Measurements from ENCODE around the gene BCAS4.
A peak's percentile ranks its signal among the peaks of the same experiment; 100 is the strongest.

BCAS4 gene

GRCh38 chr20:50794846-50795634, at the start of gene BCAS4:
BCAS4 (plus strand) TSS chr20:50795061; CDS start chr20:50795084, 23 bp downstream.
- peak; percentile 44; the same call in 1 of the 2 replicates for TF ChIP-seq ZFX (IDR thresholded peaks at IDR 0.05)
- peak; percentile 99 for TF ChIP-seq CTCF (conservative IDR thresholded peaks at IDR 0.05)
- peak within 1 kb of the TSS; percentile 20; the same call in 1 of the 2 replicates for H3K27ac ChIP-seq

- no peak overlapping the region for H3K27ac ChIP-seq
- TF ChIP-seq ZFX (IDR thresholded peaks at IDR 0.05) (no peak), CTCF (conservative IDR thresholded peaks at IDR 0.05) (no peak)
Observed at GRCh38 chr20:50745634-50746137, 49.2 kb upstream of the BCAS4 start.

DNA sequence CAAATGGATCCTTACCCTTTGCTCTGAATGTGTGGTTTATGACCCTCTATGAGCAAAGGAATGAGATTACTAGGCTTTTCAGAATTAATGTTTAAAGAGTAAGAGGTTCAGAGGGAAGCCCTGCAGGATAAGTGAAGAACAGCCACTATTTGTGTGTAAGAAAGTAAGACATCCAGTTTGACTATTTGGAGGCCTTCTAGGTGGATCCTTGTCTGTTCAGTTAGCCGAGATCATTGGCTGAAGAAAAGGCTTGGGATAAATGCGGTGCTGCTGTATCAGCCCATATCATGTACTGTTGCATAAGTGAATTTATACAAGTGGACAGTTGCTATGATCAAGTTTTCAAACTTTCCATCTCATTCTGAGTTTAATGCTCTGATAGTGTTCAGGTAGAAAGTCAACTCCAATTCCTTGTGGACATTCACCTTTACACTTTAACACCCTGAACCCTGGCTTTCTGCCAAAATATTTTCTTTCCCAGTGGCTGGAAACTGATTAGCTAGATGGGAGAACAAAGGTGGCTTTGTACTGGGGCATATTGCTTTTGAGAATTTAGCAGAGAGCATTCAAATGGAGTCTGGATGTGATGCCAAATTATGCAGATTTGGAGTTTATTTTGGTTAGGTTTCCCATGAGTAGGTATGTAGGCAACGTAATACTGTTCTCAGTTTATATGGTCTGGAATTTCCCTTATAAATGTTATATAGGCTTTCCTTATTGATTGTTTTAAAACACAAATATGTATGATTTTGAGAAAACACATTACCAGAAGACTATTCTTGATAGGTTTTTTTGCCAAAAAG, 48.5 kb upstream of the BCAS4 start:
- no peak overlapping the region for H3K27ac ChIP-seq
- no peak for TF ChIP-seq CTCF (conservative IDR thresholded peaks at IDR 0.05)
- no peak for TF ChIP-seq ZFX (IDR thresholded peaks at IDR 0.05)

GRCh38 chr20:50747275-50747674, 47.6 kb upstream of the BCAS4 start:
- H3K27ac ChIP-seq, result no peak overlapping the region
- no peak for TF ChIP-seq CTCF (conservative IDR thresholded peaks at IDR 0.05)
- TF ChIP-seq ZFX (IDR thresholded peaks at IDR 0.05), result no peak

GRCh38 chr20:50750145-50750671, 44.7 kb upstream of the BCAS4 start:
- TF ChIP-seq CTCF (conservative IDR thresholded peaks at IDR 0.05) (no peak), ZFX (IDR thresholded peaks at IDR 0.05) (no peak)
- H3K27ac ChIP-seq, result no peak overlapping the region

GRCh38 chr20:50753152-50753551, 41.7 kb upstream of the BCAS4 start:
- no peak for TF ChIP-seq ZFX (IDR thresholded peaks at IDR 0.05)
- no peak for TF ChIP-seq CTCF (conservative IDR thresholded peaks at IDR 0.05)
- no peak overlapping the region for H3K27ac ChIP-seq
